Neural progenitor cell (in vitro differentiated cells): ENCODE results near the gene OR10G3. TPM values are rescaled to one million over a fixed set of nuclear protein-coding genes. Genes with fewer than 3 reads are reported as not detected.

ENCODE experiments used
- DNase-seq: peaks from one replicate; pipeline ENCODE4 v3.0.0-alpha.2; 2016; ENCODE audit warnings: low spot score
- H2AFZ ChIP-seq: fragments of 200-600 bp; sonication (generic); replicated peaks from 2 replicates; pipeline ENCODE4 v1.6.1; 2016; ENCODE audit warnings: antibody characterized with exemption
- H3F3A ChIP-seq: fragments of 200-600 bp; sonication (generic); 2 replicates; pipeline ENCODE4 v1.6.1; 2016; ENCODE audit warnings: antibody characterized with exemption, low read depth
- H3K27ac ChIP-seq: fragments of 200-600 bp; sonication (generic); 2 replicates; pipeline ENCODE4 v1.5.1; 2016; ENCODE audit warnings: mild to moderate bottlenecking
- H3K27me3 ChIP-seq: fragments of 200-600 bp; sonication (generic); 2 replicates; pipeline ENCODE4 v1.6.1; 2016; ENCODE audit warnings: mild to moderate bottlenecking, moderate library complexity
- H3K36me3 ChIP-seq: fragments of 200-600 bp; sonication (generic); 2 replicates; pipeline ENCODE4 v1.5.1; 2016
- H3K4me1 ChIP-seq: fragments of 200-600 bp; sonication (generic); 2 replicates; pipeline ENCODE4 v1.6.1; 2016; ENCODE audit warnings: mixed run types
- H3K4me2 ChIP-seq: fragments of 200-600 bp; sonication (generic); 2 replicates; pipeline ENCODE4 v1.6.1; 2016
- H3K4me3 ChIP-seq: fragments of 200-600 bp; sonication (generic); 2 replicates; pipeline ENCODE4 v1.5.1; 2016
- H3K79me2 ChIP-seq: fragments of 200-600 bp; sonication (generic); 2 replicates; pipeline ENCODE4 v1.6.1; 2016; ENCODE audit warnings: low read depth
- H3K9ac ChIP-seq: fragments of 200-600 bp; sonication (generic); 2 replicates; pipeline ENCODE4 v1.6.1; 2016
- H3K9me3 ChIP-seq: fragments of 200-600 bp; sonication (generic); 2 replicates; pipeline ENCODE4 v1.5.1; 2016; ENCODE audit warnings: low read depth
- H4K20me1 ChIP-seq: fragments of 200-600 bp; sonication (generic); 2 replicates; pipeline ENCODE4 v1.6.1; 2016; ENCODE audit warnings: low read depth
- H3K27ac Mint-ChIP-seq: 3 replicates; pipeline ENCODE4 v1.8.0; 2021; ENCODE audit warnings: mixed read lengths
- H3K27me3 Mint-ChIP-seq: 2 replicates; pipeline ENCODE4 v1.8.0; 2022; ENCODE audit warnings: low read depth, mild to moderate bottlenecking, inconsistent platforms, moderate library complexity, mixed read lengths; ENCODE audit not compliant: insufficient read depth
- H3K36me3 Mint-ChIP-seq: 3 replicates; pipeline ENCODE4 v1.8.0; 2021; ENCODE audit warnings: mixed read lengths
- H3K4me1 Mint-ChIP-seq: 3 replicates; pipeline ENCODE4 v1.8.0; 2021; ENCODE audit warnings: mixed read lengths
- H3K4me3 Mint-ChIP-seq: 3 replicates; pipeline ENCODE4 v1.8.0; 2021; ENCODE audit warnings: mild to moderate bottlenecking, moderate library complexity, mixed read lengths
- H3K9me3 Mint-ChIP-seq: 3 replicates; pipeline ENCODE4 v1.8.0; 2020; ENCODE audit warnings: mixed read lengths
- EZH2 ChIP-seq: fragments of 200-600 bp; sonication (generic); IDR thresholded peaks from 2 replicates; pipeline ENCODE4 v1.6.1; 2017; ENCODE audit warnings: antibody characterized with exemption, mild to moderate bottlenecking, moderate library complexity
- EZH2phosphoT487 ChIP-seq: fragments of 200-600 bp; sonication (generic); IDR thresholded peaks from 2 replicates; pipeline ENCODE4 v1.6.1; 2017; ENCODE audit warnings: antibody characterized with exemption
- total RNA-seq: library from RNA; depleted of rRNA; stranded (reverse); fragments of >200 nt; gene quantifications from 2 replicates; pipeline ENCODE4 v1.2.3, GENCODE V29; 2015; ENCODE audit warnings: low replicate concordance
- TF ChIP-seq, protein P1 (sequence below): fragments of 200-600 bp; sonication (generic); IDR thresholded peaks from 2 replicates; pipeline ENCODE4 v1.5.1; 2017; ENCODE audit warnings: antibody characterized with exemption, mild to moderate bottlenecking

OR10G3 gene
- total RNA-seq, 1 donor from 2014 or later: not detected

DNA sequence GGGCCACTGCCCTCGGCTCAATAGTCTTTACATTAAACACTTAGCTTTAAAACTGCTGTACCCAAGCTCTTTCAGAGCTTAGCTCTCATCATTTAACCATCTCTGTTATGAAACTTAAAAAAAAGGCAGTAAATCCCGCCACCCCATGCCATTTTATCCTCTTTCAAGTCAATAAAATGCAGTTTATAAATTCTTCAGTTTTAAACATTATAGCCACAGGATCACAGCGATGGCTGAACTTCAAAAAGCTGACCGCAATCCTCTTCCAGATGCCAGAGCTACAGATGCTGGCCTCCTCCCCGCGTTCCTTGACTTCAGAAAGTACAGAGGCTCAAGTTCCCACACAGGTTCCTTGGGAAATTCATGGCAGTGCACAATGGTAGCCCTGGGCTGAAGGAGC, 4.2 kb downstream of the OR10G3 start:
- no peak overlapping the region for H3K4me3 Mint-ChIP-seq
- Histone ChIP-seq H3F3A (no peaks in the 10 kb centered on the region), H3K79me2 (no peaks in the 10 kb centered on the region), H3K36me3 (no peaks in the 10 kb centered on the region), H2AFZ (no peak overlapping the region), H3K9ac (no peak overlapping the region), H3K27me3 (no peaks in the 10 kb centered on the region), H3K9me3 (peaks cover 7% of the 10 kb centered on the region), H3K27ac (no peak overlapping the region), H3K4me1 (no peaks in the 10 kb centered on the region), H3K4me2 (no peak overlapping the region), H4K20me1 (no peaks in the 10 kb centered on the region), H3K4me3 (no peak overlapping the region)
- TF ChIP-seq, protein P1, sequence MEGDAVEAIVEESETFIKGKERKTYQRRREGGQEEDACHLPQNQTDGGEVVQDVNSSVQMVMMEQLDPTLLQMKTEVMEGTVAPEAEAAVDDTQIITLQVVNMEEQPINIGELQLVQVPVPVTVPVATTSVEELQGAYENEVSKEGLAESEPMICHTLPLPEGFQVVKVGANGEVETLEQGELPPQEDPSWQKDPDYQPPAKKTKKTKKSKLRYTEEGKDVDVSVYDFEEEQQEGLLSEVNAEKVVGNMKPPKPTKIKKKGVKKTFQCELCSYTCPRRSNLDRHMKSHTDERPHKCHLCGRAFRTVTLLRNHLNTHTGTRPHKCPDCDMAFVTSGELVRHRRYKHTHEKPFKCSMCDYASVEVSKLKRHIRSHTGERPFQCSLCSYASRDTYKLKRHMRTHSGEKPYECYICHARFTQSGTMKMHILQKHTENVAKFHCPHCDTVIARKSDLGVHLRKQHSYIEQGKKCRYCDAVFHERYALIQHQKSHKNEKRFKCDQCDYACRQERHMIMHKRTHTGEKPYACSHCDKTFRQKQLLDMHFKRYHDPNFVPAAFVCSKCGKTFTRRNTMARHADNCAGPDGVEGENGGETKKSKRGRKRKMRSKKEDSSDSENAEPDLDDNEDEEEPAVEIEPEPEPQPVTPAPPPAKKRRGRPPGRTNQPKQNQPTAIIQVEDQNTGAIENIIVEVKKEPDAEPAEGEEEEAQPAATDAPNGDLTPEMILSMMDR: no peak
- H3K9me3 Mint-ChIP-seq: peaks cover 10% of the 10 kb centered on the region
- peak; percentile 6 for DNase-seq
- H3K4me1 Mint-ChIP-seq: no peaks in the 10 kb centered on the region
- H3K27me3 Mint-ChIP-seq: no peaks in the 10 kb centered on the region
- no peaks in the 10 kb centered on the region for H3K36me3 Mint-ChIP-seq
- H3K27ac Mint-ChIP-seq: no peak overlapping the region

DNA sequence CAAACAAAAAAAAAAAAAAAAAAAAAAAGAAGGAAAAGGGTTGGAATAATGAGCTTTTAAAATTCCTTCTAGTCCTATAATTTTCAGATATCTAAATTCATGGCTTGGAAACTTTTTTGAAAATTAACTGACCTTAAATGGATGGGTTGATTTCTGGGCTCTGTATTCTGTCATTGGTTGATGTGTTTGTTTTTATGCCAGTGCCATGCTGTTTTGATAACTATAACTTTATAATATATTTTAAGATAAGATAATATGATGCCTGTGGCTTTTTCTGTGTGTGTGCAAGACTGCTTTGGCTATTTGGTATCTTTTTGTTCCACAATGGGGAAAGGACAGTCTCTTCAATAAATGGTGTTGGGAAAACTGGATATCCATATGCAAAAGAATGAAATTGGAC, 7.3 kb downstream of the OR10G3 start:
- Histone ChIP-seq H3F3A (no peaks in the 10 kb centered on the region), H4K20me1 (no peaks in the 10 kb centered on the region), H3K36me3 (no peaks in the 10 kb centered on the region), H3K27me3 (no peaks in the 10 kb centered on the region), H3K9ac (no peak overlapping the region), H2AFZ (no peak overlapping the region), H3K79me2 (no peaks in the 10 kb centered on the region), H3K4me1 (no peaks in the 10 kb centered on the region), H3K9me3 (peaks cover 7% of the 10 kb centered on the region), H3K27ac (no peak overlapping the region), H3K4me3 (no peak overlapping the region), H3K4me2 (no peak overlapping the region)
- Mint-ChIP-seq H3K9me3 (peaks cover 12% of the 10 kb centered on the region), H3K4me3 (no peak overlapping the region), H3K36me3 (no peaks in the 10 kb centered on the region), H3K27ac (no peak overlapping the region), H3K4me1 (no peaks in the 10 kb centered on the region), H3K27me3 (no peaks in the 10 kb centered on the region)
- no peak for TF ChIP-seq EZH2phosphoT487
- TF ChIP-seq EZH2: no peak
- TF ChIP-seq, protein P1: no peak
- DNase-seq: no peak

DNA sequence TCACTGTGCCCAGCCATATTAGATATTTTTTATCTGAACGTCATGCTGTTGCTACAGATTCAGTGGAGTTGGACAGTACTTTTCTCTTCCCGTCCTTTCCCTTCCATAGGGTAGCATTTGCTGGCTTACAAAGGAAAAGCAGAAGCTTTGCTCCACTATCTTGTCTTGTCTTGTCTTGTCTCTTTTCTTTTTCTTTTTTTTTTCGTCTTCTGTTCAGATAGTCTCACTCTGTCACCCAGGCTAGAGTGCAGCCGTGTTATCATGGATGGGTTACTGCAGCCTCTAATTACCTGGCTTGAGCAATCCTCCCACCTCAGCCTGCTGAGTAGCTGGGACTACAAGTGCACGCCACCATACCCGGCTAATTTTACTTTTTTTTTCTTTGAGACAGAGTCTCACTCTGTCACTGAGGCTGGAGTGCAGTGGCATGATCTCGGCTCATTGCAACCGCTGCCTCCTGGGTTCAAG, 21.1 kb downstream of the OR10G3 start:
- H3F3A ChIP-seq: peaks cover 23% of the 10 kb centered on the region
- no peak overlapping the region for H3K27ac ChIP-seq
- no peaks in the 10 kb centered on the region for H3K36me3 ChIP-seq
- peaks cover 21% of the 10 kb centered on the region for H3K4me1 ChIP-seq
- TF ChIP-seq EZH2phosphoT487: no peak
- TF ChIP-seq EZH2: no peak
- TF ChIP-seq, protein P1: no peak
- peaks cover 5% of the 10 kb centered on the region for H3K79me2 ChIP-seq
- no peak overlapping the region for H3K4me2 ChIP-seq
- H4K20me1 ChIP-seq: no peaks in the 10 kb centered on the region
- H3K9me3 Mint-ChIP-seq: no peaks in the 10 kb centered on the region
- H3K4me1 Mint-ChIP-seq: peaks cover 23% of the 10 kb centered on the region
- H3K36me3 Mint-ChIP-seq: no peaks in the 10 kb centered on the region
- no peak overlapping the region for H3K9ac ChIP-seq
- peaks cover 10% of the 10 kb centered on the region for H3K27me3 Mint-ChIP-seq
- peak overlapping the region; percentile 58 for H2AFZ ChIP-seq
- no peak for DNase-seq
- H3K4me3 Mint-ChIP-seq: no peak overlapping the region
- no peaks in the 10 kb centered on the region for H3K27me3 ChIP-seq
- no peak overlapping the region for H3K4me3 ChIP-seq
- H3K27ac Mint-ChIP-seq: peak overlapping the region; percentile 85
- no peaks in the 10 kb centered on the region for H3K9me3 ChIP-seq
